Smooth muscle cell (in vitro differentiated cells): ENCODE measurements around the gene AVPR2. TPM values are rescaled to one million over a fixed set of nuclear protein-coding genes. Genes with fewer than 3 reads are reported as not detected.

Experiments used
- DNase-seq: peaks from one replicate; lab custom pipeline; 2025; ENCODE audit not compliant: unreplicated experiment; lab: John Stamatoyannopoulos, UW
- H2AFZ ChIP-seq: fragments of 200-600 bp; sonication (generic); 2 replicates; pipeline ENCODE4 v1.6.0; 2016; ENCODE audit warnings: antibody characterized with exemption, low read depth, mild to moderate bottlenecking
- H3F3A ChIP-seq: fragments of 200-600 bp; sonication (generic); 2 replicates; pipeline ENCODE4 v1.6.0; 2017; ENCODE audit warnings: antibody characterized with exemption, low read depth
- H3K27ac ChIP-seq: fragments of 200-600 bp; sonication (generic); 2 replicates; pipeline ENCODE4 v1.5.1; 2016; ENCODE audit warnings: low read depth, mild to moderate bottlenecking
- H3K27me3 ChIP-seq: fragments of 200-600 bp; sonication (generic); 2 replicates; pipeline ENCODE4 v1.6.1; 2016; ENCODE audit warnings: low read depth, mild to moderate bottlenecking
- H3K36me3 ChIP-seq: fragments of 200-600 bp; sonication (generic); 2 replicates; pipeline ENCODE4 v1.5.1; 2016; ENCODE audit warnings: low read depth
- H3K4me1 ChIP-seq: fragments of 200-600 bp; sonication (generic); 2 replicates; pipeline ENCODE4 v1.5.1; 2016; ENCODE audit warnings: low read depth
- H3K4me2 ChIP-seq: fragments of 200-600 bp; sonication (generic); 2 replicates; pipeline ENCODE4 v1.6.0; 2016; ENCODE audit warnings: mild to moderate bottlenecking
- H3K4me3 ChIP-seq: fragments of 200-600 bp; sonication (generic); 2 replicates; pipeline ENCODE4 v1.5.1; 2016; ENCODE audit warnings: mild to moderate bottlenecking
- H3K79me2 ChIP-seq: fragments of 200-600 bp; sonication (generic); 2 replicates; pipeline ENCODE4 v1.6.0; 2016; ENCODE audit warnings: low read depth, mild to moderate bottlenecking
- H3K9ac ChIP-seq: fragments of 200-600 bp; sonication (generic); 2 replicates; pipeline ENCODE4 v1.6.0; 2016; ENCODE audit warnings: low read depth
- H3K9me3 ChIP-seq: fragments of 200-600 bp; sonication (generic); replicated peaks from 2 replicates; pipeline ENCODE4 v1.5.1; 2016; ENCODE audit warnings: low read depth
- H4K20me1 ChIP-seq: fragments of 200-600 bp; sonication (generic); 2 replicates; pipeline ENCODE4 v1.6.0; 2016; ENCODE audit warnings: low read depth
- WGBS: methylation state at CpG from one replicate; pipeline ENCODE4 v1.1.7; 2016; ENCODE audit warnings: low lambda C conversion rate; 5-methylcytosine and 5-hydroxymethylcytosine counted together
- polyA plus RNA-seq: library from polyadenylated mRNA; unstranded; fragments of >200 nt; fragmentation: Nextera tagmentation; extraction: Ambion mirVana; gene quantifications from 2 replicates; pipeline ENCODE4 v1.2.1, GENCODE V29; 2016
- total RNA-seq: library from RNA; depleted of rRNA; stranded (reverse); fragments of >200 nt; gene quantifications from 2 replicates; pipeline ENCODE4 v1.2.3, GENCODE V29; 2014
- TF ChIP-seq, protein P1 (sequence below): fragments of 200-600 bp; sonication (generic); IDR thresholded peaks from 2 replicates; pipeline ENCODE4 v1.5.1; 2017; ENCODE audit warnings: borderline replicate concordance, mild to moderate bottlenecking, antibody characterized with exemption; ENCODE audit not compliant: insufficient read depth, poor library complexity, severe bottlenecking

AVPR2 gene
- total and polyA plus RNA-seq, 2 experiments from 2014 or later, result not detected

DNA sequence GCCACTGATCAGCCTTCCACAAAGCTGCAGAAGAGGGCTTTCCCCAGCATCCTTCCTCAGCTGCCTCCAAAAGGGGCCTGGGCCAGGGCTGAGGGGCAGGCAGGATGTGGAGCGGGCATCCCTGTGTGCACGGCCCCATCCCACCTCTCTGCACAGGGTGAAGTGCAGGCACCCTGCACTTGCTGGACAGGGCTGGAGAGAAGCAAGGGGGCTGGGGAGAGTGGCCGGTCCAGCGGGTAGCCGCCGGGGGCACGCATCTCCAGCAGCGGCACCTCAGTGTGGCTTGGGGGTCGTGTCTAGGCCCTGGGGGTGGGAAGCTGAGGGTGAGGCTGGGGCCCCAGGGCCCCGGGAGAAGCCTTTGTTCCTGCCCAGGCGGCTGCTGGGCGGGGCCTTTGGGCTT lies 3.0 kb downstream of the AVPR2 start:
- Histone ChIP-seq H3K9me3 (no peaks in the 10 kb centered on the region), H3K4me1 (no peaks in the 10 kb centered on the region), H3K27ac (no peak overlapping the region), H3K79me2 (no peaks in the 10 kb centered on the region), H3K36me3 (no peaks in the 10 kb centered on the region), H3K9ac (no peak overlapping the region), H2AFZ (no peak overlapping the region), H3K4me3 (no peak overlapping the region), H4K20me1 (no peaks in the 10 kb centered on the region), H3K4me2 (no peak overlapping the region), H3F3A (no peaks in the 10 kb centered on the region), H3K27me3 (no peaks in the 10 kb centered on the region)
- WGBS, result 88% methylated on average over 5 of the region's 12 CpGs
- no peak for DNase-seq
- TF ChIP-seq, protein P1, sequence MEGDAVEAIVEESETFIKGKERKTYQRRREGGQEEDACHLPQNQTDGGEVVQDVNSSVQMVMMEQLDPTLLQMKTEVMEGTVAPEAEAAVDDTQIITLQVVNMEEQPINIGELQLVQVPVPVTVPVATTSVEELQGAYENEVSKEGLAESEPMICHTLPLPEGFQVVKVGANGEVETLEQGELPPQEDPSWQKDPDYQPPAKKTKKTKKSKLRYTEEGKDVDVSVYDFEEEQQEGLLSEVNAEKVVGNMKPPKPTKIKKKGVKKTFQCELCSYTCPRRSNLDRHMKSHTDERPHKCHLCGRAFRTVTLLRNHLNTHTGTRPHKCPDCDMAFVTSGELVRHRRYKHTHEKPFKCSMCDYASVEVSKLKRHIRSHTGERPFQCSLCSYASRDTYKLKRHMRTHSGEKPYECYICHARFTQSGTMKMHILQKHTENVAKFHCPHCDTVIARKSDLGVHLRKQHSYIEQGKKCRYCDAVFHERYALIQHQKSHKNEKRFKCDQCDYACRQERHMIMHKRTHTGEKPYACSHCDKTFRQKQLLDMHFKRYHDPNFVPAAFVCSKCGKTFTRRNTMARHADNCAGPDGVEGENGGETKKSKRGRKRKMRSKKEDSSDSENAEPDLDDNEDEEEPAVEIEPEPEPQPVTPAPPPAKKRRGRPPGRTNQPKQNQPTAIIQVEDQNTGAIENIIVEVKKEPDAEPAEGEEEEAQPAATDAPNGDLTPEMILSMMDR, result no peak

DNA sequence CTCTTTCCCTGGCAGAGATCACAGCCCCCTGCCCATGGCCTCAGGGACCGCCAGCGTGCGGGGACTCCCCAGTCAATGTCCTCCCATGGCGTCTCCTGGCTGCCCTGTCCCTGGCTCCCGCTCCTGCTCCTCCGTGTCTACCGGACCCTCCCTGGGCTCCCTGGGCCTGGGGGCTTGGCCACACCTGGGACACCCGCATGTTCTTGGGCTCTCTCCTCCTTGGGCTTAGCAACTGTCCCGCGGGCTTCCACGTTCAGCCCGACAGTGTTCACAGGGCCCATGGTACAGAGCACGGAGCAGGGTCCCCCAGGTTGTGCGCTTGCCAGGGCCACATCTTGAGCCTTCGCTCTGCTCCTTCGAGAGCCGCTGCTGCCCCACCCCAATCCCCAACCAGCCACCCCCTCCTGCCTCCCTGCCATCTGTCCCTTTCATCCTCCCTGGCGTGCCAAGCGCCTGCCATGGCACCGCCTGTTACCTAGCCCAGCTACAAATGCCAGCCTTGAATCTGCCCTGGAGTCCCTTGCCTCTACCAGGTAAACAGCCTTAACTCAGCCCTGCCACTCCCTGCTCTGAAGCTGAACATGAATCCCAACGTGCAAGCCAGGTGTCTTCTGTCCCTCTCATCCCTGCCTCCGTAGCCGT lies 3.9 kb downstream of the AVPR2 start:
- H3K9me3 ChIP-seq, result no peaks in the 10 kb centered on the region
- H2AFZ ChIP-seq, result no peak overlapping the region
- H3K4me3 ChIP-seq, result no peak overlapping the region
- no peaks in the 10 kb centered on the region for H3K79me2 ChIP-seq
- H4K20me1 ChIP-seq, result no peaks in the 10 kb centered on the region
- H3K27me3 ChIP-seq, result no peaks in the 10 kb centered on the region
- no peak overlapping the region for H3K4me2 ChIP-seq
- TF ChIP-seq, protein P1, result no peak
- no peak overlapping the region for H3K9ac ChIP-seq
- H3F3A ChIP-seq, result no peaks in the 10 kb centered on the region
- 93% methylated on average over 22 of the region's 23 CpGs for WGBS
- H3K4me1 ChIP-seq, result no peaks in the 10 kb centered on the region
- H3K27ac ChIP-seq, result no peak overlapping the region
- no peaks in the 10 kb centered on the region for H3K36me3 ChIP-seq
- no peak for DNase-seq

DNA sequence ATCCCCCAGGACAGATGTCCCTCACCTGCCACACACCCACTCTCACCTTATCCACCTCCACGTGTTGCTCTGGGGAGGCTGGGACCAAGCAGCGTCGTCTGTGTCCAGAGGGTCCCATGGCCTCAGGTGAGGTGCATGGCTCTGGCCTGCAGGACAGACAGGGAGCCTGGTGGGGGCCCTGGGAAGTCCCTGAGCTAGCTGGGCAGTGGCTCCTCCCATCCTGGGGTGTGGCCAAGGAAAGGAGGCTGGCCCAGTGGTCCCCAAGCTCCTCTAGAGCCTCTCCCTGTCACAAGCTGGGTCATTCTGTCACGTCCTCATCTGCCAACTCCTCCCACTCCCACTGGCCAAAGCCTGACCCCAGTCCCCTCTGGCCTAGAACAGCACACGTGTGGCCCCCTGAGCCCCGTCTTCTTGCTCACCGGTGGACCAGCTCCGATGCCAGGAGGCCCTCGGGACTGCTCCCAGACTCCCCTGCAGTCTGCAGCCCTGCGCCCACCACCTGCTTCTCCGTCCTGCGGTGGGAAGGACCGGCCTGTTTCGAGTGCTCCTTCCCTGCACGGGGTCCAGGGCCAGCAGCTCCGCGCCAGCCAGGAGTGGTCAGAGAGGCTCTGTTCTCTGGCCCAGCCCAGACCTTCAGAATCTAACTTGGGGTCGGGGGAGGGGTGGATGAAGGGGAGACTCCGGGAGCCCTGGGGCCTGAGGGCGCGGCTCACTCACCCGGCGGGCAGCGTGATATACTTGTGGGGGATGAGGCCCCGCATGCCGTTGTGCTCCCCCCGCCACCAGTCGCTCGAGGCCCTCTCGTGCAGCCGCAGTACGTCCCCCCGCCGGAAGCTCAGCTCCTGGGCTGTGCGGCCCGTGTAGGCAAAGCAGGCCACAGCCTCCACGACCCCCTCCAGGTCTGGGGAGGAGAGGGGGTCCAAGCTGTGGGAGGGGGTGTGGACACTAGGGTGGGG lies 4.8 kb downstream of the AVPR2 start:
- Histone ChIP-seq H3K79me2 (no peaks in the 10 kb centered on the region), H3F3A (no peaks in the 10 kb centered on the region), H3K4me3 (no peak overlapping the region), H3K4me2 (no peak overlapping the region), H3K9ac (no peak overlapping the region), H2AFZ (no peak overlapping the region), H3K9me3 (no peaks in the 10 kb centered on the region), H3K27me3 (no peaks in the 10 kb centered on the region), H3K27ac (no peak overlapping the region), H3K4me1 (no peaks in the 10 kb centered on the region), H3K36me3 (no peaks in the 10 kb centered on the region), H4K20me1 (no peaks in the 10 kb centered on the region)
- TF ChIP-seq, protein P1, result no peak
- WGBS, result 83% methylated on average over 21 of the region's 37 CpGs
- DNase-seq, result no peak
